Effector memory CD8-positive, alpha-beta T cell (primary cell): ENCODE results near the gene SCD5.

Source experiments
- ATAC-seq: fragments of 150-1000 bp; cut with Tn5 transposase; replicated peaks from 2 replicates; pipeline ENCODE4 v1.10.0; 2021; ENCODE audit warnings: mild to moderate bottlenecking, moderate library complexity
- DNase-seq, 3 experiments: peaks; one replicate each; pipeline ENCODE4 v3.0.0; 2021
- H3K27ac Mint-ChIP-seq, 2 donors: one replicate each; pipeline ENCODE4 v1.8.0; 2022; ENCODE audit warnings: mild to moderate bottlenecking in 2 of 2, mixed read lengths in 2 of 2, moderate library complexity in 2 of 2
- H3K27me3 Mint-ChIP-seq, 2 donors: one replicate each; pipeline ENCODE4 v1.8.0; 2022; ENCODE audit warnings: mixed read lengths in 2 of 2
- H3K36me3 Mint-ChIP-seq: one replicate; pipeline ENCODE4 v1.8.0; 2022; ENCODE audit warnings: mild to moderate bottlenecking, moderate library complexity, mixed read lengths; ENCODE audit not compliant: insufficient read depth
- H3K4me1 Mint-ChIP-seq, 2 donors: one replicate each; pipeline ENCODE4 v1.8.0; 2022; ENCODE audit warnings: low read depth in 2 of 2, mixed read lengths in 2 of 2
- H3K4me3 Mint-ChIP-seq, 2 donors: one replicate each; pipeline ENCODE4 v1.8.0; 2022; ENCODE audit warnings: mild to moderate bottlenecking in 2 of 2, mixed read lengths in 2 of 2, moderate library complexity in 2 of 2
- H3K9me3 Mint-ChIP-seq, 2 donors: one replicate each; pipeline ENCODE4 v1.8.0; 2022; ENCODE audit warnings: mixed read lengths in 2 of 2

SCD5 gene

DNA sequence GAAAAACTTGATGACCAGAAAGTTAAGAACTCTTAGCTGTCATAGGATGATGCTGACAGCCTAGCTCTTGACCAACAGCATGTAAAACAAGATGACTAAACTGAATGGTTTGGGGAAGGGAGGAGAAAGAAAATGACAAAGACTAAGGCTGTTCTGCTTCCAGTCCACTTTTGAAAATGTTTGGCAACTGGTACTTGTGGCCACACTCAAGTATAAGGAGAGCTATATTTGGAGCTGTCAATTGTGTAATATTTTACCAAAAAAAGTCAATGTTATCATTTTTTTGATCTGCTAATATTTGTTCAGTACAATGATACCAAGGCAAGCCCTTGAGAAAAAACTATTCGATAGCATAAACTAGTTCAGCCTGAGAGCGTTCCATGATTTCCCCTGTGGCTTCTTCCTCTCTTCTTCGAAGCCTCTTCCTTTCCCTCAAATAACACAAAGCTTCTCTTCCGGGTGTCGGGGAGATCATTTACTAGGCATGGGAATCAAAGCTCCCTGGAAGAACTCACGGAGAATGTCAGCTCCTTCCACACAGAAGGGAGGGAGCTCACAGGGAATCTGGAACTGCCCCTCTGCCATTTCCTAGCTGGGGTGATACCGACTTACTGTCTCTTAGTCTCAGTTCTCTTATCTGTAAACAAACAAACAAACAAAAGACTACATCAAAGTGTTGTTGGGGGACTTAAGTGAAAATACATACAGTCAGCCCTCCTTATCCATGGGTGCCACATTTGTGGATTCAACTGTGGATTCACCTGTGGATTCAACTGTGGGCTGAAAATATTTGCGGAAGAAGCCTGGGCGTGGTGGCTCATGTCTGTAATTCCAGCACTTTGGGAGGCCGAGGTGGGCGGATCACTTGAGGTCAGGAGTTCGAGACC is 82.6 kb downstream of the SCD5 start:
- no peak for ATAC-seq
- peaks cover 0 to 5% of the 10 kb centered on the region in 2 donors for H3K4me1 Mint-ChIP-seq
- no peak overlapping the region for H3K4me3 Mint-ChIP-seq
- H3K27me3 Mint-ChIP-seq: no peaks in the 10 kb centered on the region
- no peaks in the 10 kb centered on the region for H3K9me3 Mint-ChIP-seq
- H3K36me3 Mint-ChIP-seq: no peaks in the 10 kb centered on the region
- no peak for DNase-seq
- H3K27ac Mint-ChIP-seq: peak overlapping the region in 1 of 2 donors; percentile 29

- H3K27ac Mint-ChIP-seq: no peak overlapping the region
- no peak overlapping the region for H3K4me3 Mint-ChIP-seq
- no peaks in the 10 kb centered on the region for H3K27me3 Mint-ChIP-seq
- DNase-seq: no peak
- peaks cover 0 to 1% of the 10 kb centered on the region in 2 donors for H3K4me1 Mint-ChIP-seq
- H3K9me3 Mint-ChIP-seq: no peaks in the 10 kb centered on the region
- ATAC-seq: no peak
- no peaks in the 10 kb centered on the region for H3K36me3 Mint-ChIP-seq
Measured at GRCh38 chr4:82713856-82714255, 84.7 kb downstream of the SCD5 start.

DNA sequence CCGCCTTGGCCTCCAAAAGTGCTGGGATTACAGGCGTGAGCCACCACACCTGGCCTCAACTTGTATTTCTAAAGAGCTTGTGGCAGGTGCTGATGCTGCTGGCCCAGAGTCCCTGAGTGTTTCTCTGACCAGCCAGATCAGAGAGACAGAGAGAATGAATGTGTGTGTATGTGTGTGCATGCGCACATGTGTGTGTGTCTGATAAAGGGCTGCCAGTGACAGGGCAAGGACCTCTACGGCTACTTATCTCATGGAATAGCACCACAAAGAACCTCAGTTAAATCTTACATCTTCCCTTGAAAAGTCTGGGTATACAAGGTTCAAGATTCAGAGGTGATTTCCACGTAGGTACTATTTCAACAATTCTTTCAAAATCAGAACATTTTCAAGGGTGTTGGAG is 86.0 kb downstream of the SCD5 start:
- Mint-ChIP-seq H3K4me3 (no peak overlapping the region), H3K27me3 (no peaks in the 10 kb centered on the region), H3K27ac (no peak overlapping the region), H3K36me3 (no peaks in the 10 kb centered on the region), H3K9me3 (no peaks in the 10 kb centered on the region), H3K4me1 (no peaks in the 10 kb centered on the region)
- DNase-seq (no peak), ATAC-seq (no peak)

GRCh38 chr4:82711158-82711785 is 87.3 kb downstream of the SCD5 start:
- H3K9me3 Mint-ChIP-seq: no peaks in the 10 kb centered on the region

DNA sequence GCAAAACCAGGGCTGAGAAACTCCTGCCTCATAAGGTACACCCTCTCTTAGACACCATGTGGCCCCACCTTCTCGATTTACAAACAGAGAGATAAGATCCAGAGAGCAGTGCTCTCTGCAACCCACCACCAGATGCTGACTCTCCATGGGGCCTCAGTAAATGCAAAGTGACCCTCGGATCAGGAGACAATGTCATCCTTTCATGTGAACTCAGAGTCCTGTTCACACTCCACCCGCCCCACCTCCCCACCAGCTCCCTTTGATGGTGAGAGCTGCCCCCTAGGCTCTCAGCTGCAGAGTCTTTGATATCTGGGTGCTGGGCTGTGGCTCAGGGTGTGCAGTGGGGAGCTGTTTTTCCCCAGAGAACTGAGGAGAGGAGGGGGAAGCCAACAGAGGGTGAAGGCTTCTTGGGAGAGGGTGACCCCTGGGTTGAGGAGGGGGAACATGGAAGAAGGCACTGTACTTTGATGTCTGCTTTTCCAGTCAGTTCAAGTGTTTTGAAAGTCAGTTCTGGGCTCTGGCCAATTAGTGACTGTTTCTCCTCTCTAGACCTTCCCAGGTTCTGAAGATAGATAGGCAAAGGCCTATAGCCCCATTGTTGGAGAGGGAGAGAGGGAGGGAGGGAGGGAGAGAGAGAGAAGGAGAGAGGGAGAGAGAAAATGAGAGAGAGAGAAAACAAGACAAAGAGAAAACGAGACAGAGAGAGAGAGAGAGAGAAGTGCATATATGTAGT is 88.2 kb downstream of the SCD5 start:
- Mint-ChIP-seq H3K27me3 (no peaks in the 10 kb centered on the region), H3K27ac (no peak overlapping the region), H3K4me3 (no peak overlapping the region), H3K9me3 (no peaks in the 10 kb centered on the region), H3K4me1 (no peaks in the 10 kb centered on the region), H3K36me3 (no peaks in the 10 kb centered on the region)
- no peak for DNase-seq
- no peak for ATAC-seq

More at GRCh38 chr4:82711158-82711785, 87.3 kb downstream of the SCD5 start:
- DNase-seq: no peak
- Mint-ChIP-seq H3K36me3 (no peaks in the 10 kb centered on the region), H3K4me3 (no peak overlapping the region), H3K27me3 (no peaks in the 10 kb centered on the region), H3K4me1 (no peaks in the 10 kb centered on the region), H3K27ac (no peak overlapping the region)
- no peak for ATAC-seq

GRCh38 chr4:82708982-82709381 is 89.6 kb downstream of the SCD5 start:
- H3K4me1 Mint-ChIP-seq: no peaks in the 10 kb centered on the region
- H3K4me3 Mint-ChIP-seq: no peak overlapping the region
- no peaks in the 10 kb centered on the region for H3K9me3 Mint-ChIP-seq
- no peaks in the 10 kb centered on the region for H3K27me3 Mint-ChIP-seq
- no peaks in the 10 kb centered on the region for H3K36me3 Mint-ChIP-seq
- ATAC-seq (no peak), DNase-seq (no peak)
- no peak overlapping the region for H3K27ac Mint-ChIP-seq

- Mint-ChIP-seq H3K27me3 (no peaks in the 10 kb centered on the region), H3K27ac (no peak overlapping the region), H3K9me3 (no peaks in the 10 kb centered on the region), H3K36me3 (peaks cover 3% of the 10 kb centered on the region), H3K4me3 (no peak overlapping the region), H3K4me1 (no peaks in the 10 kb centered on the region)
- ATAC-seq (no peak), DNase-seq (no peak)
Measured at GRCh38 chr4:82706349-82707000, 92.1 kb downstream of the SCD5 start.

DNA sequence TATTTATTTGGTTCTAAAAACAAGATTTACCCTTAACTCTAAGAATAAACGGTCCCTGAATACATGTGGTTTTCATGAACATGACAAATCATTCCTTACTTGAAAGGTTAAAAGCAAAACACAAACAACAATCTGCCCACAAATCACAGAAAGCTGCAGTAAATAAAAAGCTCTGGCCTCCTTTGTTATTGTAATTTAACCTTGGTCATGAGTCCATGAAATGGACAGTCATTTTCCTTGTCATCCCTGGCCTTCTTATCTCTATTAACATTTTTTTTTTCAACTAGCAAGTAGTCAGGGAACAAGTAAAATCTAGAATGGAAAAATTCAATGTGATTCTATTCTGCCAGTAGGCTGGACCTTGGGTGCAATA is 92.7 kb downstream of the SCD5 start:
- peak overlapping the region in 1 of 2 donors; percentile 46 for H3K27ac Mint-ChIP-seq
- DNase-seq (no peak), ATAC-seq (no peak)
- no peaks in the 10 kb centered on the region for H3K27me3 Mint-ChIP-seq
- H3K36me3 Mint-ChIP-seq: peaks cover 3% of the 10 kb centered on the region
- no peak overlapping the region for H3K4me3 Mint-ChIP-seq
- no peaks in the 10 kb centered on the region for H3K9me3 Mint-ChIP-seq
- H3K4me1 Mint-ChIP-seq: no peaks in the 10 kb centered on the region

- H3K4me1 Mint-ChIP-seq: no peaks in the 10 kb centered on the region
- H3K9me3 Mint-ChIP-seq: no peaks in the 10 kb centered on the region
- no peak overlapping the region for H3K4me3 Mint-ChIP-seq
- H3K27ac Mint-ChIP-seq: peak overlapping the region in 1 of 2 donors; percentile 46
- ATAC-seq (no peak), DNase-seq (no peak)
- H3K36me3 Mint-ChIP-seq: peaks cover 3% of the 10 kb centered on the region
- H3K27me3 Mint-ChIP-seq: no peaks in the 10 kb centered on the region
Measured at GRCh38 chr4:82705169-82705927, 93.2 kb downstream of the SCD5 start.

GRCh38 chr4:82704156-82704555 is 94.4 kb downstream of the SCD5 start:
- Mint-ChIP-seq H3K36me3 (peaks cover 3% of the 10 kb centered on the region), H3K4me1 (no peaks in the 10 kb centered on the region), H3K27me3 (no peaks in the 10 kb centered on the region), H3K4me3 (no peak overlapping the region), H3K9me3 (no peaks in the 10 kb centered on the region), H3K27ac (no peak overlapping the region)
- DNase-seq: no peak
- ATAC-seq: no peak

DNA sequence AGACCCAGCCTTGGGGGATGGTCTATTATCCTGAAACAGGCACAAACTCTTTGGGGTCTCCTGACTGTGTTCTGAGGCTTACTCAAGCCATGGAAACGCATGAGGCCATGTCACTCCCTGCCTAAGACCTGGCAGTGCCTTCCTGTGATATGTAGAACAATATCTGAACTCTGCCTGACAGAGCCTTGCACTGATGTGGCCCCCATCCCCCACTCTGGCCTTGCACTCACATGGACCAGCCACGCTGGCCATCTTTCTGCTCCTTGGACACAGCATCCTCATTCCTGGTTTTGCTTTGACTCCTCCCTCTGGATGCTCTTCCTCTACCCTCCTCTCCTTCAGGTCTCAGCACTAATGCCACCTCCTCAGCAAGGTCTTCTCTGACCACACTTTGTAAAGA is 100.2 kb downstream of the SCD5 start:
- Mint-ChIP-seq H3K4me3 (no peak overlapping the region), H3K9me3 (no peaks in the 10 kb centered on the region), H3K27ac (no peak overlapping the region), H3K27me3 (no peaks in the 10 kb centered on the region), H3K36me3 (peaks cover 3% of the 10 kb centered on the region), H3K4me1 (no peaks in the 10 kb centered on the region)
- ATAC-seq (no peak), DNase-seq (no peak)

GRCh38 chr4:82697561-82697960 is 101.0 kb downstream of the SCD5 start:
- DNase-seq (no peak), ATAC-seq (no peak)
- H3K36me3 Mint-ChIP-seq: no peaks in the 10 kb centered on the region
- H3K4me1 Mint-ChIP-seq: no peaks in the 10 kb centered on the region
- no peak overlapping the region for H3K4me3 Mint-ChIP-seq
- no peak overlapping the region for H3K27ac Mint-ChIP-seq
- no peaks in the 10 kb centered on the region for H3K9me3 Mint-ChIP-seq
- no peaks in the 10 kb centered on the region for H3K27me3 Mint-ChIP-seq
